ENCODE measurements around the gene CNGA2.

Gene CNGA2

DNA sequence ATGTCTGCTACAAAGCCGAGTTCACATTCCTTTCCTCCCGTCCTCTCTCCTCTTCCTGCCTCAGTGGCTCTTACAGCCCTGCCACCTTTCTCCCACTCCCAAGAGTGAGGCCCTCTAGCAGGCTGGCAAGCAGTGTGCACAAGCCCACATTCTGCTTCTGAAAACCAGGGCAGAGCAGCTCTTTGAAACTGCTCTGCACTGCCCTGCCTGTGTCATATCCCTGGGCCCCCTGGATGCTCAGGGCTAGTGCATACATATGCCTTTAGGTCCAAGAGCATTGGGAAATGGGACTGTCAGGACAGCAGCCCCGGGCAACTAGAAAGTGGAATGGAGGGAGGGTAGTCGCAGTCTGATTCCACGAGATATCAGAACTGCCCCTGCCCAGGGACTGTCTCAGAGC, 42.4 kb downstream of the CNGA2 start:
- H3K4me3 ChIP-seq (ENCODE audit: low read length) = no peak overlapping the region
- DNase-seq (ENCODE audit: low read depth) = no peak

DNA sequence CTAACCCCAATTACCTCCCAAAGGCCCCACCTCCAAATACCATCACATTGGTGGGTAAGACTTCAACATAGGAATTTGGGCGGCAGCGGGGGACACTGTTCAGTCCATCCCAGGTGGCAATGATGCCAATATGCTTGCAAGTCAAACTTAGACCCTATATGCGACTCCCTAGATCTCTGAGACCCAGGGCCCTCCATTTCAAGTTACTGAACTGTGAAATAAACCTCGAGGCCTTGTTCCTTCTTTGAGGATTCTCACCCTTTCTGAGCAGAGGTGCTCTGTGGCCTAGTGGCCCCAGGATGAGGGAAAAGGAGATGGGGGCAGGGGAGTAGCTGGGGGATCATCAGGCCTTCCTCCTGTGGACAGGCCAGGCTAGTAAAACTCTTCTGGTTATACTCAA, 44.7 kb downstream of the CNGA2 start:
- H3K4me3 ChIP-seq (ENCODE audit: low read length) = no peak overlapping the region
- no peak for DNase-seq (ENCODE audit: low read depth)

More for the DNA sequence above, 42.4 kb downstream of the CNGA2 start:
- TF ChIP-seq, protein P1, sequence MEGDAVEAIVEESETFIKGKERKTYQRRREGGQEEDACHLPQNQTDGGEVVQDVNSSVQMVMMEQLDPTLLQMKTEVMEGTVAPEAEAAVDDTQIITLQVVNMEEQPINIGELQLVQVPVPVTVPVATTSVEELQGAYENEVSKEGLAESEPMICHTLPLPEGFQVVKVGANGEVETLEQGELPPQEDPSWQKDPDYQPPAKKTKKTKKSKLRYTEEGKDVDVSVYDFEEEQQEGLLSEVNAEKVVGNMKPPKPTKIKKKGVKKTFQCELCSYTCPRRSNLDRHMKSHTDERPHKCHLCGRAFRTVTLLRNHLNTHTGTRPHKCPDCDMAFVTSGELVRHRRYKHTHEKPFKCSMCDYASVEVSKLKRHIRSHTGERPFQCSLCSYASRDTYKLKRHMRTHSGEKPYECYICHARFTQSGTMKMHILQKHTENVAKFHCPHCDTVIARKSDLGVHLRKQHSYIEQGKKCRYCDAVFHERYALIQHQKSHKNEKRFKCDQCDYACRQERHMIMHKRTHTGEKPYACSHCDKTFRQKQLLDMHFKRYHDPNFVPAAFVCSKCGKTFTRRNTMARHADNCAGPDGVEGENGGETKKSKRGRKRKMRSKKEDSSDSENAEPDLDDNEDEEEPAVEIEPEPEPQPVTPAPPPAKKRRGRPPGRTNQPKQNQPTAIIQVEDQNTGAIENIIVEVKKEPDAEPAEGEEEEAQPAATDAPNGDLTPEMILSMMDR (conservative IDR thresholded peaks at IDR 0.05; ENCODE audit: low read length) = no peak

DNA sequence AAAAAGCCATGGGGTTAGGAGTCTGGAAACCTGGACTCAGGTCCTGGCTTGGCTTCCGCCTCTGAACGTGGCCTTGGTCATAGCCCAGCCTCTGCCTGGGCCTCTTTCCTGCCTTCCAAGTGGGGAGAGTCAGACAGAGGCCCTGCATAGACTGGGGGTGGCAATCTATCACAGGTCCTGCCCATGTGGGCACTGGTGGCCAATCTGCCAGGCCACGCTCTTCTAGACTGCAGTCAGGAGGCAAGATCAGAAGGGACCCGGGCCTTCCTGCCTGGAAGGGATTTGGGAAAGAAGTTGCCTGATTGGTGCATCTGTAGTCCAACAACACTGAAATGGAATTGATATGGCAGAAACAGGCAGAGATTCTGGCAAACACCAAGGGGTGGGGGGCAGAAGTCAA, 46.1 kb downstream of the CNGA2 start:
- no peak overlapping the region for H3K4me3 ChIP-seq (ENCODE audit: low read length)
- no peak for DNase-seq (ENCODE audit: low read depth)
- TF ChIP-seq, protein P1 (conservative IDR thresholded peaks at IDR 0.05; ENCODE audit: low read length) = no peak

More for the DNA sequence above, 44.7 kb downstream of the CNGA2 start:
- TF ChIP-seq, protein P1 (conservative IDR thresholded peaks at IDR 0.05; ENCODE audit: low read length) = no peak

DNA sequence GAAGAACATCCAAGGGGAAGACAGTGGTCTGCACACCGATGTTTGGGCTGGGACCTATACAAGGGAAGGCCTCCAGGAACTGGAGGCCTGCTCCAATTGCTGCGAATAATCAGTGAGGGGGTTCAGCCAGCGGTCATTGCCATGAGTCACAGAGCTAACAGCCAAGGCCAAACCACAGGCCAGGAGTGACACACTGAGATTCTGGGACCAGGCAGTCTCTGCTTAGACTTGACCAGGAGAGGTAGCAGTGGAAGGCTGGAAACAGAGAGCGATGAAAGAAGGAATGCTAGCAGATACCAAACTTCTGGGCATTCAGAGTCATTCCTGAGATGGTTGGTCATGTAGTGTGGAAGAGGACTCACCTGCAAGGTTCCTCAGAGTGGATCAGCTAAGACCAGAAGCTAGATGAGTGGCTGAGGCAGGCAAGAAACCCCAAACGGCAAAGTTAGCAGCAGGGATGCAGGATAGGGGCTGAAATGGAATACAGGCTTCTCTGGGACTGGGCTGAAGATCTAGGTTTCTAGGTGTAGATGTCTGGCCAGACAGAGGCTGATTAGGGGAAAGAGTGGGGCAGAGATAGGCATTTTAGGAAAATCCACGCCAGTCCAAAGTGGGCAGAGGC, 54.7 kb downstream of the CNGA2 start:
- no peak overlapping the region for H3K4me3 ChIP-seq (ENCODE audit: low read length)
- TF ChIP-seq, protein P1 (conservative IDR thresholded peaks at IDR 0.05; ENCODE audit: low read length) = peak; percentile 1; the same call in 1 of the 2 replicates
- DNase-seq (ENCODE audit: low read depth) = peak; percentile 81

DNA sequence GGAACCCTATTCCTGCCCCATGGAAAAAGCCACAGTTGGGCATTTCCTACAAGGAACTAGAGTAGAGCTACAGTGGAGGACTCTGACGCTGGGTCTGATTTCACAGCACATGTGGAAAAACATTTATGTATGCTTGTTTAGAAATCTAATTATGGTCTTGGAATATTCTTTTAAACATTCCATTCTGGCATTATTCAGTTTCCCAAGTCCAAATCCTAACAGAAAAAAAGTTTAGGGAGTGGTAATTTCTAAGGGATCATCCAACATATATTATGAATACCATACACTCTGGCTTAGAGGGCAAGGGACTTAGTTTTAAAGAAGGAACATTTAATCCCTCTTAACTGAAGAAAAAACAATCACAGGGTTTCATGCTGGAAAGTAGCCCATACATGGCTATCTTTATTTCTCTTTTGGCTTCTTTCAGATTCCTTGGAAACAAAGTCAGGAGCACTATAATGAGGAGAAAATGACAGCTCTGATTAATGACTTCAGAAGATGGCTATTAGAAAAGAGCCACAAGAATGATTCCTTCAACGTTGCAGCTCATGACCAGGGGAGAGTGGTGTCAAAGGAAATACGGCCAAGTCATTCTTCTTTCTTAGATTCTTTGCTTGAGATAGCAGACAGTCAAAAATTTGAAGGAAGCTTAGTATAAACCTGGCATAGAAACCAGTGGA, 56.1 kb downstream of the CNGA2 start:
- peak; percentile 42 for DNase-seq (ENCODE audit: low read depth)
- no peak overlapping the region for H3K4me3 ChIP-seq (ENCODE audit: low read length)
- TF ChIP-seq, protein P1 (conservative IDR thresholded peaks at IDR 0.05; ENCODE audit: low read length) = no peak

DNA sequence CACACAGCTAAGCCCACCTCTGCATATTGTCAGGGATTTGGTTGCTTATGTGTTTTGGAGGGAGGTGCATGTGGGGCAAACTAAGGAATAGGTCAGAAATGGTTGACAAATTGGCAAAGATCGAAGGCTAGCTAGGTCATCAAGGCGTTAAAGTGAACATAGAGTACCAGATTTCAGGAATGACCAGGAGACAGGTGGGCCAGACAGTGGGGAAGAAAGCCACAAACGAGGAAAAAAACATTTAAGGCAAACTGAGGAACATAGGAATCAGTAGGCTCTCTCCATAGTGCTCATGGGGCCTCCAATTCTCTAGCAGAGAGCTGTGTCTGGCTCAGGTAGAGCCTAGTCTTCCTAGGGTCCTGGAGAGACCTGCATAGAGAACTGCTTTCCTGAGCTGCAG, 57.4 kb downstream of the CNGA2 start:
- no peak for DNase-seq (ENCODE audit: low read depth)
- no peak overlapping the region for H3K4me3 ChIP-seq (ENCODE audit: low read length)
- TF ChIP-seq, protein P1 (conservative IDR thresholded peaks at IDR 0.05; ENCODE audit: low read length) = no peak

DNA sequence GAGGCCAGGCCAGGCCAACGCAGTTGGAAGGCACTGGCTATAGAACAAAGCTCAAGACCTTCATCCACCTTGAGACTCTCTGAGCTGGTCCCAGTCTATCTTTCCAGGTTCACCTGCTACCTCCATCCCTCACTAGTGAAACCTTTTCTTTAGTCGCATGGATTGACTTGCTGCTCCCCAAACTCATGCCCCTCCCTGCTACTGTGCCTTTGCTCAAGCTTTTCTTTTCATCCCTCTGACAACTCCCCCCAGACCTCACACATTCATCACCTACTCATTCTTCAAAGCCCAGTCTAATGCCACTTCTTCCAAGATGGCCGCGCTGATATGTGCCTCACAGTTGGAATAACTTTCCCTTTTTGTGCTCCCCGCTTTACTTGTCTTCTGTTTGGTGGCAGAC, 58.0 kb downstream of the CNGA2 start:
- TF ChIP-seq, protein P1 (conservative IDR thresholded peaks at IDR 0.05; ENCODE audit: low read length) = no peak
- H3K4me3 ChIP-seq (ENCODE audit: low read length) = no peak overlapping the region
- DNase-seq (ENCODE audit: low read depth) = no peak

All from AG10803 (cell line).